K562 (cell line): ENCODE data around the gene AIG1. TPM values are rescaled to one million over a fixed set of nuclear protein-coding genes. Genes with fewer than 3 reads are reported as not detected.
A peak's percentile ranks its signal among the peaks of the same experiment; 100 is the strongest.

ENCODE experiments used
- HDGF ChIP-seq: fragments of 450-650 bp; IDR thresholded peaks from 2 replicates; pipeline ENCODE4 v1.6.1; 2016
- MEIS2 ChIP-seq: fragments of 450-650 bp; IDR thresholded peaks from 2 replicates; pipeline ENCODE4 v1.6.1; 2014; ENCODE audit warnings: mild to moderate bottlenecking; ENCODE audit not compliant: partially characterized antibody
- POU5F1 ChIP-seq: fragments of 150-350 bp; IDR thresholded peaks from 2 replicates; pipeline ENCODE4 v1.6.1; 2014; ENCODE audit warnings: borderline replicate concordance, low read length, low read depth, mild to moderate bottlenecking; ENCODE audit not compliant: partially characterized antibody
- RBFOX2 ChIP-seq: fragments of 200-400 bp; formaldehyde crosslinking; IDR thresholded peaks from 2 replicates; pipeline ENCODE4 v1.6.1; 2017; ENCODE audit warnings: low read depth, mild to moderate bottlenecking, low read length, moderate library complexity
- RHOXF2B ChIP-seq: fragments of 250-450 bp; sonication (Bioruptor Pico); conservative IDR thresholded peaks from 2 replicates; pipeline ENCODE4 v1.5.1; 2021
- SUPT5H ChIP-seq: fragments of 450-650 bp; IDR thresholded peaks from 2 replicates; pipeline ENCODE4 v1.6.1; 2016
- ZNF143 ChIP-seq: sonication (generic); formaldehyde crosslinking; IDR thresholded peaks from 2 replicates; pipeline ENCODE4 v1.9.0; 2022; ENCODE audit warnings: mild to moderate bottlenecking, missing genetic modification reagents
- polyA plus RNA-seq, 8 experiments: library from polyadenylated mRNA; depleted of rRNA in 4 of 8; stranded (reverse) in 5 of 8; unstranded in 3 of 8; fragments of >200 nt; fragmentation: Nextera tagmentation in 2 of 8; fragmentation: Illumina TruSeq in 1 of 8; extraction: Ambion mirVana in 2 of 8; extraction: Trizol in 1 of 8; gene quantifications; 2 replicates each; pipeline versions ENCODE4 v1.2.1 to v1.2.3, GENCODE V29; 2011 to 2014; ENCODE audit warnings: inconsistent platforms in 1 of 8, missing spikeins in 1 of 8
- total RNA-seq, 7 experiments: library from RNA; depleted of rRNA in 6 of 7; stranded (reverse); fragments of >200 nt in 6 of 7; fragmentation: Illumina TruSeq in 2 of 7; extraction: Trizol in 2 of 7; gene quantifications; 2 replicates each; pipeline versions ENCODE4 v1.2.1 to v1.2.3, GENCODE V29; 2011 to 2021; ENCODE audit warnings: low replicate concordance in 1 of 7
- TF ChIP-seq, protein P1 (sequence below): fragments of 450-650 bp; IDR thresholded peaks from 2 replicates; pipeline ENCODE4 v1.6.1; 2016; ENCODE audit warnings: borderline replicate concordance
- TF ChIP-seq, protein P2 (sequence below): fragments of 450-650 bp; IDR thresholded peaks from 2 replicates; pipeline ENCODE4 v1.7.1; 2018; ENCODE audit warnings: mild to moderate bottlenecking, low read depth; ENCODE audit not compliant: partially characterized antibody
- TF ChIP-seq, protein P3 (sequence below): sonication (generic); formaldehyde crosslinking; IDR thresholded peaks from 2 replicates; pipeline ENCODE4 v1.8.1; 2023; ENCODE audit warnings: missing genetic modification reagents, mild to moderate bottlenecking, borderline replicate concordance

AIG1 gene
- total and polyA plus RNA-seq, 9 of the 15 experiments (the other 6 are each of a cell fraction or from before 2014, with no cell fraction given), result 74.8 to 333 (median 127) TPM

DNA sequence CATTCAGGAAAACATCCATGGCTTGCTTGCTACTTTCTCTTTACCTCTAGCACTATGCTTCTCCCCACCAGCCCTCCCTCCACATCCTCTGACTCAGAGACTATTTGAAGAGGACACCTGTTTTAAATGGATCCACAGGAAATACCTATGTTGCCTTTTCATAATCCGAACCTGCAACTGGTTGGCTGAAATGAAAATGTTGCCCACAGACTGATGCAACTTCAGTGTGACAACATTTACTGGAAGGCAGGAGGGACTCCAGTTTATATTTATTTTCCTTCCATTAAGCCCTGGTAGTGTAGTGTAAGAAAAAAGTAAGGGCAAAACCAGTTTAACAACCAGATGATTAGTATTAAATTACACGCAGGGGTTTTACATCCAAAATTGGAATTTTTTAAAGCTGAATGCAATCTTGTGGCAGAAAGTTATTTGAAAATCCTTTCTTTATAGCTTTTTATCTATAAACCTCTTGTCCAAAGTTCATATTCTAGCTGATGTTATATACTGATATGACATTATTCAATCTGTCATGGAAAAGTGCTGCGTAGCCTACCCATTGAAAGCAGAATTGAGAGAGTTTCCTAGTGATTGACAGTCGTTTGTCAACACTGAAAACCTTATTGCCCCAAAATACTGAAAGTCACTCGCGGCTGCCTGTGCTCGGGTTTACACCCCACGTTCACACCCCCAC is 881 bp upstream of the AIG1 start (continued):
- TF ChIP-seq RBFOX2 (no peak), ZNF143 (CRISPR knock-in tag) (no peak), RHOXF2B (no peak), MEIS2 (peak; percentile 87), POU5F1 (no peak), SUPT5H (peak; percentile 10; the same call in 1 of the 2 replicates), HDGF (no peak)
- TF ChIP-seq, protein P1, sequence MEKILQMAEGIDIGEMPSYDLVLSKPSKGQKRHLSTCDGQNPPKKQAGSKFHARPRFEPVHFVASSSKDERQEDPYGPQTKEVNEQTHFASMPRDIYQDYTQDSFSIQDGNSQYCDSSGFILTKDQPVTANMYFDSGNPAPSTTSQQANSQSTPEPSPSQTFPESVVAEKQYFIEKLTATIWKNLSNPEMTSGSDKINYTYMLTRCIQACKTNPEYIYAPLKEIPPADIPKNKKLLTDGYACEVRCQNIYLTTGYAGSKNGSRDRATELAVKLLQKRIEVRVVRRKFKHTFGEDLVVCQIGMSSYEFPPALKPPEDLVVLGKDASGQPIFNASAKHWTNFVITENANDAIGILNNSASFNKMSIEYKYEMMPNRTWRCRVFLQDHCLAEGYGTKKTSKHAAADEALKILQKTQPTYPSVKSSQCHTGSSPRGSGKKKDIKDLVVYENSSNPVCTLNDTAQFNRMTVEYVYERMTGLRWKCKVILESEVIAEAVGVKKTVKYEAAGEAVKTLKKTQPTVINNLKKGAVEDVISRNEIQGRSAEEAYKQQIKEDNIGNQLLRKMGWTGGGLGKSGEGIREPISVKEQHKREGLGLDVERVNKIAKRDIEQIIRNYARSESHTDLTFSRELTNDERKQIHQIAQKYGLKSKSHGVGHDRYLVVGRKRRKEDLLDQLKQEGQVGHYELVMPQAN, result no peak; the same call in 1 of the 2 replicates
- TF ChIP-seq, protein P2, sequence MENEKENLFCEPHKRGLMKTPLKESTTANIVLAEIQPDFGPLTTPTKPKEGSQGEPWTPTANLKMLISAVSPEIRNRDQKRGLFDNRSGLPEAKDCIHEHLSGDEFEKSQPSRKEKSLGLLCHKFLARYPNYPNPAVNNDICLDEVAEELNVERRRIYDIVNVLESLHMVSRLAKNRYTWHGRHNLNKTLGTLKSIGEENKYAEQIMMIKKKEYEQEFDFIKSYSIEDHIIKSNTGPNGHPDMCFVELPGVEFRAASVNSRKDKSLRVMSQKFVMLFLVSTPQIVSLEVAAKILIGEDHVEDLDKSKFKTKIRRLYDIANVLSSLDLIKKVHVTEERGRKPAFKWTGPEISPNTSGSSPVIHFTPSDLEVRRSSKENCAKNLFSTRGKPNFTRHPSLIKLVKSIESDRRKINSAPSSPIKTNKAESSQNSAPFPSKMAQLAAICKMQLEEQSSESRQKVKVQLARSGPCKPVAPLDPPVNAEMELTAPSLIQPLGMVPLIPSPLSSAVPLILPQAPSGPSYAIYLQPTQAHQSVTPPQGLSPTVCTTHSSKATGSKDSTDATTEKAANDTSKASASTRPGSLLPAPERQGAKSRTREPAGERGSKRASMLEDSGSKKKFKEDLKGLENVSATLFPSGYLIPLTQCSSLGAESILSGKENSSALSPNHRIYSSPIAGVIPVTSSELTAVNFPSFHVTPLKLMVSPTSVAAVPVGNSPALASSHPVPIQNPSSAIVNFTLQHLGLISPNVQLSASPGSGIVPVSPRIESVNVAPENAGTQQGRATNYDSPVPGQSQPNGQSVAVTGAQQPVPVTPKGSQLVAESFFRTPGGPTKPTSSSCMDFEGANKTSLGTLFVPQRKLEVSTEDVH, result no peak
- TF ChIP-seq, protein P3, sequence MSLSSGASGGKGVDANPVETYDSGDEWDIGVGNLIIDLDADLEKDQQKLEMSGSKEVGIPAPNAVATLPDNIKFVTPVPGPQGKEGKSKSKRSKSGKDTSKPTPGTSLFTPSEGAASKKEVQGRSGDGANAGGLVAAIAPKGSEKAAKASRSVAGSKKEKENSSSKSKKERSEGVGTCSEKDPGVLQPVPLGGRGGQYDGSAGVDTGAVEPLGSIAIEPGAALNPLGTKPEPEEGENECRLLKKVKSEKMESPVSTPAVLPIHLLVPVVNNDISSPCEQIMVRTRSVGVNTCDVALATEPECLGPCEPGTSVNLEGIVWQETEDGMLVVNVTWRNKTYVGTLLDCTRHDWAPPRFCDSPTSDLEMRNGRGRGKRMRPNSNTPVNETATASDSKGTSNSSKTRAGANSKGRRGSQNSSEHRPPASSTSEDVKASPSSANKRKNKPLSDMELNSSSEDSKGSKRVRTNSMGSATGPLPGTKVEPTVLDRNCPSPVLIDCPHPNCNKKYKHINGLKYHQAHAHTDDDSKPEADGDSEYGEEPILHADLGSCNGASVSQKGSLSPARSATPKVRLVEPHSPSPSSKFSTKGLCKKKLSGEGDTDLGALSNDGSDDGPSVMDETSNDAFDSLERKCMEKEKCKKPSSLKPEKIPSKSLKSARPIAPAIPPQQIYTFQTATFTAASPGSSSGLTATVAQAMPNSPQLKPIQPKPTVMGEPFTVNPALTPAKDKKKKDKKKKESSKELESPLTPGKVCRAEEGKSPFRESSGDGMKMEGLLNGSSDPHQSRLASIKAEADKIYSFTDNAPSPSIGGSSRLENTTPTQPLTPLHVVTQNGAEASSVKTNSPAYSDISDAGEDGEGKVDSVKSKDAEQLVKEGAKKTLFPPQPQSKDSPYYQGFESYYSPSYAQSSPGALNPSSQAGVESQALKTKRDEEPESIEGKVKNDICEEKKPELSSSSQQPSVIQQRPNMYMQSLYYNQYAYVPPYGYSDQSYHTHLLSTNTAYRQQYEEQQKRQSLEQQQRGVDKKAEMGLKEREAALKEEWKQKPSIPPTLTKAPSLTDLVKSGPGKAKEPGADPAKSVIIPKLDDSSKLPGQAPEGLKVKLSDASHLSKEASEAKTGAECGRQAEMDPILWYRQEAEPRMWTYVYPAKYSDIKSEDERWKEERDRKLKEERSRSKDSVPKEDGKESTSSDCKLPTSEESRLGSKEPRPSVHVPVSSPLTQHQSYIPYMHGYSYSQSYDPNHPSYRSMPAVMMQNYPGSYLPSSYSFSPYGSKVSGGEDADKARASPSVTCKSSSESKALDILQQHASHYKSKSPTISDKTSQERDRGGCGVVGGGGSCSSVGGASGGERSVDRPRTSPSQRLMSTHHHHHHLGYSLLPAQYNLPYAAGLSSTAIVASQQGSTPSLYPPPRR (CRISPR knock-in tag), result 0 out of 2 replicates have a peak, but pooled peaks have one; percentile 53
